Sigmoid colon (tissue), 3 donors: ENCODE data around the gene DYNC1I1.

ENCODE experiments used
- POLR2A ChIP-seq, 2 donors: fragments of 450-650 bp; IDR thresholded peaks; one replicate each; pipeline ENCODE4 v1.6.1; 2016; ENCODE audit warnings: antibody characterized with exemption in 2 of 2, mild to moderate bottlenecking in 2 of 2, moderate library complexity in 2 of 2
- TF ChIP-seq, protein P1 (sequence below), 4 experiments: fragments of 450-650 bp in 3 of 4; fragments of 200-600 bp in 1 of 4; IDR thresholded peaks; one replicate each; pipeline ENCODE4 v1.5.1; 2016 to 2019; ENCODE audit warnings: antibody characterized with exemption in 4 of 4, mild to moderate bottlenecking in 3 of 4, moderate library complexity in 2 of 4

DNA sequence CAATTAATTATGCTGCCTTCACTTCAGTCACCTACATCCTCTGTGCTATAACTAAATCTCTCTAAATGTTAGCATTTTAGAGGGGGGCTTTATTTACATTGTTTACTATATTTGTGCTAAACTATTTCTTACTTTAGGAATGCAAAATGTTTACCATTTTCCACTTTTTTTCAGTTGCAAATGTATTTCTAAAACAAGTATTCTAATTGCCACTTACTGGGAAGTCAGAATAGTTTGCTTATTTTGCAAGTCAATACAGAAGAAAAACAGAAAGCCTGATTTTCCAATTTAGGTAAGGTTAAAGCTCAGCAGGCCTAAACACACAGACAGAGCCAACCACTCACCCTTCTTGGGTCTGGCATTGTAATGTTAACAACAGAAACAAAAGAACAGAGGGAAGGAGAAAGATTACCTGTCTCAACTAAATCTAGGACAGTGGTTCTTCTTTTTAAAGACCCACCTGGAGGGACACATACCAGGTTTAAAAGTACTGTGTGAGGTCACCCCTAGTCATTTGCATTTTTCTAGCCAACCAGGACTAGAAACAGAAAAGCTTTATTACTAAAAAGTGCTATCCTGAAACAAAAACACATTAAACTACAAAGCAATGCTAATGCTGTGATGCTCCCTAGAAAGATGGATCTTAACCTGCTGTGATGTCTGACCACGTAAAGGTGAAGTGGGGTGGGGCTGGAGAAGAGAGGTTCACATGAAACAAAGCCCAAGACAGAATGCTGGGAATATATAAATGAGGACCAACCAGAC is 371.3 kb downstream of the DYNC1I1 start:
- no peak for TF ChIP-seq POLR2A (IDR thresholded peaks at IDR 0.05)
- TF ChIP-seq, protein P1, sequence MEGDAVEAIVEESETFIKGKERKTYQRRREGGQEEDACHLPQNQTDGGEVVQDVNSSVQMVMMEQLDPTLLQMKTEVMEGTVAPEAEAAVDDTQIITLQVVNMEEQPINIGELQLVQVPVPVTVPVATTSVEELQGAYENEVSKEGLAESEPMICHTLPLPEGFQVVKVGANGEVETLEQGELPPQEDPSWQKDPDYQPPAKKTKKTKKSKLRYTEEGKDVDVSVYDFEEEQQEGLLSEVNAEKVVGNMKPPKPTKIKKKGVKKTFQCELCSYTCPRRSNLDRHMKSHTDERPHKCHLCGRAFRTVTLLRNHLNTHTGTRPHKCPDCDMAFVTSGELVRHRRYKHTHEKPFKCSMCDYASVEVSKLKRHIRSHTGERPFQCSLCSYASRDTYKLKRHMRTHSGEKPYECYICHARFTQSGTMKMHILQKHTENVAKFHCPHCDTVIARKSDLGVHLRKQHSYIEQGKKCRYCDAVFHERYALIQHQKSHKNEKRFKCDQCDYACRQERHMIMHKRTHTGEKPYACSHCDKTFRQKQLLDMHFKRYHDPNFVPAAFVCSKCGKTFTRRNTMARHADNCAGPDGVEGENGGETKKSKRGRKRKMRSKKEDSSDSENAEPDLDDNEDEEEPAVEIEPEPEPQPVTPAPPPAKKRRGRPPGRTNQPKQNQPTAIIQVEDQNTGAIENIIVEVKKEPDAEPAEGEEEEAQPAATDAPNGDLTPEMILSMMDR (IDR thresholded peaks at IDR 0.05) = no peak
